ENCODE results near the gene FCRL4. TPM values are rescaled to one million over a fixed set of nuclear protein-coding genes. Genes with fewer than 3 reads are reported as not detected.

FCRL4 gene
- total and polyA plus RNA-seq, 4 donors: not detected

DNA sequence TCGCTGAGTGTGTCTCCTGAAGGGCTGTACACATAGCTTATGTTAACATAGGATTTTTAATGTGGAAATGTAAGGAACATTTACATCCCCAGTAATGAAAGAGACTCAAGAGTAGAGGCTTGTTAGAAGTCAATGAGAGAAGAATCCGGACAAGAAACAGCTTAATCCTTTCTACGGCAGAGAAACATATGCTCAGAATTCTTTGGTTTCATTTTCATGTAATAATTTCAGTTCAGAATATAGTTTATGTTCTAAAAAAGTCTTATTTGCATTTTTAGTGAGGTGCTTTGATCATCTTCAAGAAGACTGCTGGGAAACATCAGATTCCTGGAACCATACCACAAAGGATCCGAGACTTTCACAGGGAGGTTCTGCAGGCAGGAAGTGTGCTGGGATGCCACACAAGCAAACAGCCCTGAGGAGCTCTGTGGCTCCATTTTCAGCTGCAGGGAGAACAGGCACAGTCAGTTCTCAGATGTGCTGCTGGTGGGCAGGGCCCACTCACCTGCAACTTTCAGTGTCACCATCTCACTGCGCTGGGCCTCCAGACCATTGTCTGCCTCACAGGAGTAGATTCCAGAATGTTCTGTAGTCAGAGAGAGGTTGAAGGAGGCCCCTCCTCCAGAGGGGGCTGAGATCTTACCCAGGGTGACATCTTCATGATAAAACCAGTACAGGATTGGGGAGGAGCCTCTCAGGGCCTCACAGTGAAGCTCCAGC lies 74.0 kb downstream of the FCRL4 start:
- H3K36me3 ChIP-seq (ENCODE audit: control insufficient read depth, insufficient read depth, low read length): no peaks in the 10 kb centered on the region

More for the DNA sequence above, 74.0 kb downstream of the FCRL4 start:
- no peaks in the 10 kb centered on the region for H3K27me3 ChIP-seq (ENCODE audit: control insufficient read depth, insufficient read depth, low read length)
- WGBS (ENCODE audit: insufficient coverage): 100% methylated on average over 2 of the region's 5 CpGs
- H3K4me1 ChIP-seq (ENCODE audit: control insufficient read depth, insufficient read depth, low read length): no peaks in the 10 kb centered on the region
- DNase-seq (ENCODE audit: low read depth in 4 of 6, low spot score in 6 of 6): no peak
- no peaks in the 10 kb centered on the region for H3K9me3 ChIP-seq (ENCODE audit: control insufficient read depth, insufficient read depth, low read length)
- H3K27ac ChIP-seq (ENCODE audit: low read depth, low read length): no peak overlapping the region
- no peak overlapping the region for H3K4me3 ChIP-seq (ENCODE audit: low read depth, low read length)

Other genes starting within 250 kb of the FCRL4 start
- gene FCRL5, start 45.6 kb downstream of the FCRL4 start, total RNA-seq: under 1 TPM in 1 of 2 donors, not detected in 1; 0.20 TPM
- gene FCRL5, start 45.6 kb downstream of the FCRL4 start, polyA plus RNA-seq (ENCODE audit: insufficient read length in 2 of 2): not detected
- gene FCRL3, start 102.7 kb upstream of the FCRL4 start, total RNA-seq: under 1 TPM in 1 of 2 donors, not detected in 1; under 0.01 TPM
- not detected for gene FCRL3, start 102.7 kb upstream of the FCRL4 start, polyA plus RNA-seq (ENCODE audit: insufficient read length in 2 of 2)
- under 1 TPM in 1 of 2 donors, not detected in 1; 0.20 TPM for gene FCRL2, start 179.0 kb upstream of the FCRL4 start, total RNA-seq
- not detected for gene FCRL2, start 179.0 kb upstream of the FCRL4 start, polyA plus RNA-seq (ENCODE audit: insufficient read length in 2 of 2)
- gene FCRL1, start 222.0 kb upstream of the FCRL4 start, total RNA-seq: 1 to 10 TPM in 1 of 2 donors, under 1 TPM in 1; 0.06 to 2.1 TPM
- gene FCRL1, start 222.0 kb upstream of the FCRL4 start, polyA plus RNA-seq (ENCODE audit: insufficient read length in 2 of 2): under 1 TPM; 0.08 to 0.27 TPM
- under 1 TPM in 1 of 2 donors, not detected in 1; 0.11 TPM for gene CD5L, start 243.7 kb upstream of the FCRL4 start, total RNA-seq
- gene CD5L, start 243.7 kb upstream of the FCRL4 start, polyA plus RNA-seq (ENCODE audit: insufficient read length in 2 of 2): under 1 TPM; 0.29 to 0.46 TPM